ENCODE measurements around the gene MFN2. TPM values are rescaled to one million over a fixed set of nuclear protein-coding genes. Genes with fewer than 3 reads are reported as not detected.
"Not testable (repeated sequence)": the region's sequence is repeated elsewhere in the genome, so short reads cannot be mapped to it uniquely, and the experiment has no call there.

MFN2 gene
- polyA plus RNA-seq, 10 donors, result 53.5 to 81.4 (median 67.3) TPM

- DNase-seq, result no peak
Measured at GRCh38 chr1:12019858-12020509, 39.7 kb downstream of the MFN2 start.

- no peak for DNase-seq
Measured at GRCh38 chr1:12021616-12022015, 41.4 kb downstream of the MFN2 start.

GRCh38 chr1:12022036-12022435 lies 41.8 kb downstream of the MFN2 start:
- DNase-seq, result no peak

- DNase-seq, result no peak
Measured at GRCh38 chr1:12026586-12026985, 46.3 kb downstream of the MFN2 start.

- no peak for DNase-seq
Measured at GRCh38 chr1:12028248-12028647, 48.0 kb downstream of the MFN2 start.

- no peak for DNase-seq
Measured at GRCh38 chr1:12028957-12029511, 48.8 kb downstream of the MFN2 start.

GRCh38 chr1:12029720-12030339 lies 49.6 kb downstream of the MFN2 start:
- DNase-seq, result no peak

GRCh38 chr1:12031039-12031980 lies 51.1 kb downstream of the MFN2 start:
- no peak for DNase-seq

GRCh38 chr1:12032161-12032621 lies 51.9 kb downstream of the MFN2 start:
- no peak for DNase-seq

GRCh38 chr1:12033441-12033840 lies 53.2 kb downstream of the MFN2 start:
- not testable (repeated sequence) for DNase-seq

- peak in 2 of 3 donors; percentile 51 to 74 for DNase-seq
Measured at GRCh38 chr1:12034381-12034801, 54.1 kb downstream of the MFN2 start.

- DNase-seq, result no peak
Measured at GRCh38 chr1:12035312-12035711, 55.1 kb downstream of the MFN2 start.

GRCh38 chr1:12037486-12038355 lies 57.5 kb downstream of the MFN2 start:
- DNase-seq, result no peak

GRCh38 chr1:12038356-12039163 lies 58.3 kb downstream of the MFN2 start:
- DNase-seq, result no peak

- DNase-seq, result no peak
Measured at GRCh38 chr1:12039164-12039525, 58.9 kb downstream of the MFN2 start.

- DNase-seq, result not testable (repeated sequence)
Measured at GRCh38 chr1:12039824-12040456, 59.7 kb downstream of the MFN2 start.

GRCh38 chr1:12040457-12041051 lies 60.3 kb downstream of the MFN2 start:
- DNase-seq, result peak; percentile 64 to 84 (median 84)

- not testable (repeated sequence) for DNase-seq
Measured at GRCh38 chr1:12044187-12044877, 64.1 kb downstream of the MFN2 start.

GRCh38 chr1:12046749-12047119 lies 66.5 kb downstream of the MFN2 start:
- DNase-seq, result no peak

Measured in muscle of back (tissue), 11 donors.